Heart left ventricle (tissue), 16 donors: ENCODE data around the gene BLM. TPM values are rescaled to one million over a fixed set of nuclear protein-coding genes. Genes with fewer than 3 reads are reported as not detected.

Source experiments
- ATAC-seq, 4 donors: fragments of 200-7000 bp; cut with Tn5 transposase; one replicate each; pipeline ENCODE4 v1.9.1; 2020 to 2022; ENCODE audit warnings: moderate library complexity in 4 of 4, mild to moderate bottlenecking in 3 of 4, moderate number of reproducible peaks in 1 of 4
- DNase-seq, 5 donors: peaks; one replicate each; pipeline ENCODE4 v3.0.0-alpha.2; 2020
- H3K27ac ChIP-seq, 12 donors: fragments of 200-600 bp; sonication (generic) in 4 of 12; one replicate each; pipeline versions ENCODE4 v1.5.0 to v1.8.0; 2016 to 2022; ENCODE audit warnings: mild to moderate bottlenecking in 2 of 12
- H3K27me3 ChIP-seq, 9 donors: fragments of 200-600 bp; sonication (generic) in 2 of 9; one replicate each; pipeline versions ENCODE4 v1.5.1 to v1.8.0; 2016 to 2022; ENCODE audit warnings: mild to moderate bottlenecking in 3 of 9
- H3K36me3 ChIP-seq, 9 donors: fragments of 200-600 bp; sonication (generic) in 2 of 9; one replicate each; pipeline versions ENCODE4 v1.5.0 to v1.8.0; 2018 to 2022; ENCODE audit warnings: mild to moderate bottlenecking in 2 of 9
- H3K4me1 ChIP-seq, 12 donors: fragments of 200-600 bp; sonication (generic) in 4 of 12; one replicate each; pipeline versions ENCODE4 v1.5.0 to v1.8.0; 2016 to 2022; ENCODE audit warnings: mild to moderate bottlenecking in 3 of 12
- H3K4me3 ChIP-seq, 12 donors: fragments of 200-600 bp; sonication (generic) in 4 of 12; one replicate each; pipeline versions ENCODE4 v1.5.0 to v1.8.0; 2017 to 2022; ENCODE audit warnings: mild to moderate bottlenecking in 9 of 12, moderate library complexity in 4 of 12
- H3K9me3 ChIP-seq, 12 donors: fragments of 200-600 bp; sonication (generic) in 4 of 12; one replicate each; pipeline versions ENCODE4 v1.5.0 to v1.8.0; 2016 to 2022; ENCODE audit warnings: mild to moderate bottlenecking in 1 of 12
- CTCF ChIP-seq, 12 donors: fragments of 200-600 bp; sonication (generic) in 4 of 12; IDR thresholded peaks; one replicate each; pipeline versions ENCODE4 v1.5.0 to v1.8.0; 2018 to 2022; ENCODE audit warnings: antibody characterized with exemption in 12 of 12, mild to moderate bottlenecking in 5 of 12
- POLR2A ChIP-seq, 2 donors: fragments of 450-650 bp; IDR thresholded peaks; one replicate each; pipeline ENCODE4 v1.6.1; 2017; ENCODE audit warnings: antibody characterized with exemption in 2 of 2, mild to moderate bottlenecking in 2 of 2, moderate library complexity in 2 of 2
- WGBS, 4 donors: extraction: QIAGEN DNeasy Blood & Tissue Kit in 2 of 4; methylation state at CpG; one replicate each; pipeline versions ENCODE4 v1.1.5 to v1.1.7; 2013 to 2018; 5-methylcytosine and 5-hydroxymethylcytosine counted together
- intact Hi-C, 10 donors: fragments of 100-400 bp; cut with DNase I; formaldehyde crosslinking; loops; one replicate each; pipeline versions ENCODE4 v1.11.1 to v1.14.2; 2022
- polyA plus RNA-seq, 2 donors: library from polyadenylated mRNA; stranded (reverse); fragments of 200-250 nt; gene quantifications; one replicate each; pipeline ENCODE4 v1.2.3, GENCODE V29; 2013
- total RNA-seq, 9 donors: library from RNA; depleted of rRNA in 2 of 9; stranded (reverse); fragments of >200 nt in 2 of 9; fragmentation: NEBNext Ultra II Directional in 3 of 9; extraction: Animal tissue kit (Norgen Biotek cat#: 25700) in 3 of 9; gene quantifications; one replicate each; pipeline versions ENCODE4 v1.1.0 to v1.2.4, GENCODE V29; 2016 to 2023
- donor health status: ischemic (EF 13 %, LVEDD 7.1; RV severe dilation, severe dysfunction).
- donor health status: healthy with polysubstance abuse.
- donor health status: DM: no; HTN: yes; CAD: no.
- donor health status: DM: no; HTN: no; CAD: no.
- donor health status: ischemic (EF 25% LVEDD 6.9; RV normal size, moderate dysfunction).
- donor health status: ischemic (EF 25% LVEDD 5.7; RV mildly dilated, moderate dysfunction).
- donor health status: healthy.
- donor health status: DM: yes; HTN: yes; CAD: no.
- donor health status: ischemic (EF 35%, LVEDD 5.7; RV mildly dilated, moderate dysfunction).
- donor health status: nonischemic (EF 11% LVEDD 7.7; RV severe dilation, severe dysfunction).
- donor health status: DM: yes; HTN: yes; CAD: no.
- donor health status: PGD.
- donor health status: ischemic (EF 29% LVEDD 5.4; RV normal size, mild dysfunction).
- donor health status: nonischemic (EF 23%, LVEDD 6.1; RV moderate dilation, normal function).

BLM gene
- total and polyA plus RNA-seq, 11 donors = 4.3 to 39.6 (median 12.2) TPM

- Histone ChIP-seq H3K27ac (peak overlapping the region in 2 of 12 donors; percentile 18 to 92), H3K4me3 (peak overlapping the region in 1 of 12 donors; percentile 26)
- intact Hi-C loops = loop anchor here in 2 of 10 donors (10.0 kb wide), 2 partner anchors 55 to 95 kb away; no protein-coding TSS in a partner anchor
Measured at GRCh38 chr15:90829942-90830440, 112.8 kb downstream of the BLM start.

GRCh38 chr15:90834626-90835025, 117.5 kb downstream of the BLM start:
- intact Hi-C loops = loop anchor here in 1 of 10 donors (10.0 kb wide), 1 partner anchor 60 kb away; no protein-coding TSS in a partner anchor
- no peak for DNase-seq
- Histone ChIP-seq H3K9me3 (no peaks in the 10 kb centered on the region), H3K27ac (no peak overlapping the region), H3K4me1 (peaks cover 0 to 52% (median 0%) of the 10 kb centered on the region in 12 donors), H3K4me3 (no peak overlapping the region), H3K27me3 (no peaks in the 10 kb centered on the region), H3K36me3 (no peaks in the 10 kb centered on the region)
- WGBS, 4 donors = 61 to 78% (median 71%) methylated on average over 5 of the region's 5 CpGs
- TF ChIP-seq CTCF (IDR thresholded peaks at IDR 0.05) = no peak
- TF ChIP-seq POLR2A (IDR thresholded peaks at IDR 0.05) = no peak
- no peak for ATAC-seq

More at GRCh38 chr15:90829942-90830440, 112.8 kb downstream of the BLM start:
- H3K4me1 ChIP-seq = peaks cover 0 to 25% (median 0%) of the 10 kb centered on the region in 12 donors
- peak; percentile 52 to 83 (median 68) for ATAC-seq
- no peaks in the 10 kb centered on the region for H3K27me3 ChIP-seq
- no peaks in the 10 kb centered on the region for H3K36me3 ChIP-seq
- WGBS, 4 donors = 57 to 76% (median 70%) methylated on average over 14 to 15 of the region's 15 CpGs
- TF ChIP-seq CTCF (IDR thresholded peaks at IDR 0.05) (no peak), POLR2A (IDR thresholded peaks at IDR 0.05) (no peak)
- H3K9me3 ChIP-seq = no peaks in the 10 kb centered on the region
- DNase-seq = peak in 2 of 5 donors; percentile 38 to 50

- ATAC-seq (peak in 3 of 4 donors; percentile 28 to 77 (median 60)), DNase-seq (peak in 4 of 5 donors; percentile 37 to 54 (median 45))
- WGBS, 4 donors = 59 to 66% (median 64%) methylated on average over 7 of the region's 7 CpGs
- Histone ChIP-seq H3K4me1 (peaks cover 0 to 42% (median 0%) of the 10 kb centered on the region in 12 donors), H3K27me3 (no peaks in the 10 kb centered on the region), H3K36me3 (no peaks in the 10 kb centered on the region), H3K9me3 (no peaks in the 10 kb centered on the region), H3K4me3 (no peak overlapping the region), H3K27ac (no peak overlapping the region)
- TF ChIP-seq CTCF (IDR thresholded peaks at IDR 0.05) = no peak
- no peak for TF ChIP-seq POLR2A (IDR thresholded peaks at IDR 0.05)
- intact Hi-C loops = loop anchor here in 1 of 10 donors (10.0 kb wide), 1 partner anchor 62 kb away; no protein-coding TSS in a partner anchor
Measured at GRCh38 chr15:90836296-90836871, 119.2 kb downstream of the BLM start.

- intact Hi-C loops = loop anchor here in 1 of 10 donors (10.0 kb wide), 1 partner anchor 62 kb away; no protein-coding TSS in a partner anchor
- Histone ChIP-seq H3K4me1 (peaks cover 0 to 40% (median 0%) of the 10 kb centered on the region in 12 donors), H3K27ac (no peak overlapping the region), H3K4me3 (no peak overlapping the region), H3K36me3 (no peaks in the 10 kb centered on the region), H3K9me3 (no peaks in the 10 kb centered on the region), H3K27me3 (no peaks in the 10 kb centered on the region)
- WGBS, 4 donors = 80 to 85% (median 84%) methylated on average over 11 of the region's 11 CpGs
- ATAC-seq (no peak), DNase-seq (no peak)
- no peak for TF ChIP-seq CTCF (IDR thresholded peaks at IDR 0.05)
- no peak for TF ChIP-seq POLR2A (IDR thresholded peaks at IDR 0.05)
Measured at GRCh38 chr15:90837094-90837493, 119.9 kb downstream of the BLM start.
